ENCODE data around the gene IGLON5. TPM values are rescaled to one million over a fixed set of nuclear protein-coding genes. Genes with fewer than 3 reads are reported as not detected.

The IGLON5 gene
- total RNA-seq, 4 donors from 2014 or later: 0.27 TPM; not detected in 3

DNA sequence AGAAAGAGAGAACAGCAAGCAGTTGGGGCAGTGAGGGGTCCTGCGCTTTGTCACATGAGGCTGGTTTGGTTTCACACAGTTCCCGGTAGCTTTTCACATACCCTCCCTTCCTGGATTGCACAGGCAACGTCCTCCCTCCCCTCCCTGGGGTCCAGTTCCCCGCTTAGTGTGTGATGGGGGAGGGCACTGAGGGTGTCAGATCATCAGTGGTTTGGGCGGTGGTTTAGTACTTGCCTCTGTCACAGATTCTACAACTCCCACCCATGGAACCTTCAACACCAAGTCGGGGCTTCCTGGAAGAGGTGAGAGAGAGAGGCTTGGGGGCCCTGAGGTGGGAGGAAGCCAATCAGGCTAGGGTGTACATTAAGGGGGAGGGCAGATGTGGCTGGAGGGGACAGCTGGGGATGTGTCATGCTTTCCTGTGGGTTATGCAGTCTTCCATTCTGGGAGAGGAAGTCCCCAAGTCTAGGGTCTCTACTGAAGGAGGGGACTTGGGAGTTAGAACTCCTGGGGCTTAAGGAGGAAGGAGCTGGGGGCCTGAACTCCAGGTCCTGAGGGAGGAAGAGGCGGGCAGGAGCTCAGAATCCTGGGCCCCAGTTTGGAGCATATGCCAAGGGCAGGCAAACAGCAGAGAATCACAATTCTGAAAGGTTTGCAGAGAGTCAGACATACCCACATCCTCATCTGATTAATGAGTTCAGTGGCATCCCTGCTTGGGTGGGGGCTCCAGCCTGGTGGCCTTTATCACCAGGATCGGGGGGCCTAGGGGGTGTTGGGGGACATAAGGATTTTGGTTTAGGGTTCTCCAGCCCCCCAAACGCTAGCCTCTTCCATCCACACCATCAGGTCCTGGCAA, 61.4 kb downstream of the IGLON5 start, which contains the start of gene NKG7:
NKG7 (minus strand) TSS at position 6 of the 856 bp plus-strand sequence. CDS start 119 bp downstream, outside the sequence.
- in situ Hi-C loops (cut with MboI; ENCODE audit: low pct_ligation_motif_present in 1 of 4, low pct_unique_long_range_greater_than_20kb in 1 of 4, low sequenced_read_pairs in 3 of 4): no loop called here
- Histone ChIP-seq H3K27ac (peak within 1 kb of the TSS; percentile 2 to 42 (median 18)), H3K27me3 (no peaks in the 10 kb centered on the region), H3K36me3 (no peaks in the 10 kb centered on the region), H3K4me1 (peaks cover 0 to 6% (median 3%) of the 10 kb centered on the region in 4 donors), H3K9me3 (no peaks in the 10 kb centered on the region), H3K4me3 (no peak within 1 kb of the TSS)
- WGBS, 2 donors (ENCODE audit: low coverage in 1 of 2): 44% methylated on average over 9 of the region's 9 CpGs; no CpG with 5 or more reads in 1 of the 2 donors
- no peak for DNase-seq
- intact Hi-C loops (cut with DNase I; ENCODE audit: low total_unique reads): loop anchor here (10.0 kb wide), 1 partner anchor 322 kb away; the partner anchor contains the start of gene SPACA6
- no peak for TF ChIP-seq POLR2AphosphoS5 (IDR thresholded peaks at IDR 0.05)

DNA sequence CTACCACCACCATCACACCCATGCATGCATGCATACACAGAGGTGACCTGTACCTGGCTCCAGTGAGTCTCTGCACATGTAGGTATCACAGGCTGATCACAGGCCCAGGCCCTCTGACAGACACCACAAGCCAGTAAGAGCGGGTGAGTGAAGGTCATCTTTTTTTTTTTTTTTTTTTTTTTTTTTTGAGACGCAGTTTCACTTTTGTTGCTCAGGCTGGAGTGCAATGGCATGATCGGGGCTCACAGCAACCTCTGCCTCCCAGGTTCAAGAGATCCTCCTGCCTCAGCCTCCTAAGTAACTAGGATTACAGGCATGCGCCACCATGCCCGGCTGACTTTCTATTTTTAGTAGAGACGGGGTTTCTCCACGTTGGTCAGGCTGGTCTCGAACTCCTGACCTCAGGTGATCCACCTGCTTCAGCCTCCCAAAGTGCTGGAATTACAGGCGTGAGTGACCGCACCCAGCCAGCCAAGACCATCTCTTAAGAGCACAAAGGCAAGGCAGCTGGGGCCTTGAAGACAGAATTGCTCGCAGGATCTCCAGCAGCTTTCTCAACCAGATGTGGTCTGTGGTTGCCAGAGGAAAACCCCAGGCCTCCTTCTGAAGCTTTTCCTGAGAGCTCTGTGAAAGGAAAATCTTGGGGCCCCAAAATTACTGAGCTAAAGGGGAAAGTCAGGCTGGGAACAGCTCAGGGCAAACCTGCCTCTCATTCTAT, 64.2 kb downstream of the IGLON5 start:
- H3K4me1 ChIP-seq: no peaks in the 10 kb centered on the region
- no peak for DNase-seq
- TF ChIP-seq POLR2A (IDR thresholded peaks at IDR 0.05) (no peak), EP300 (IDR thresholded peaks at IDR 0.05; ENCODE audit: low read depth) (no peak), POLR2AphosphoS5 (IDR thresholded peaks at IDR 0.05) (no peak)
- TF ChIP-seq, protein P1, sequence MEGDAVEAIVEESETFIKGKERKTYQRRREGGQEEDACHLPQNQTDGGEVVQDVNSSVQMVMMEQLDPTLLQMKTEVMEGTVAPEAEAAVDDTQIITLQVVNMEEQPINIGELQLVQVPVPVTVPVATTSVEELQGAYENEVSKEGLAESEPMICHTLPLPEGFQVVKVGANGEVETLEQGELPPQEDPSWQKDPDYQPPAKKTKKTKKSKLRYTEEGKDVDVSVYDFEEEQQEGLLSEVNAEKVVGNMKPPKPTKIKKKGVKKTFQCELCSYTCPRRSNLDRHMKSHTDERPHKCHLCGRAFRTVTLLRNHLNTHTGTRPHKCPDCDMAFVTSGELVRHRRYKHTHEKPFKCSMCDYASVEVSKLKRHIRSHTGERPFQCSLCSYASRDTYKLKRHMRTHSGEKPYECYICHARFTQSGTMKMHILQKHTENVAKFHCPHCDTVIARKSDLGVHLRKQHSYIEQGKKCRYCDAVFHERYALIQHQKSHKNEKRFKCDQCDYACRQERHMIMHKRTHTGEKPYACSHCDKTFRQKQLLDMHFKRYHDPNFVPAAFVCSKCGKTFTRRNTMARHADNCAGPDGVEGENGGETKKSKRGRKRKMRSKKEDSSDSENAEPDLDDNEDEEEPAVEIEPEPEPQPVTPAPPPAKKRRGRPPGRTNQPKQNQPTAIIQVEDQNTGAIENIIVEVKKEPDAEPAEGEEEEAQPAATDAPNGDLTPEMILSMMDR (IDR thresholded peaks at IDR 0.05): no peak
- no peak overlapping the region for H3K27ac ChIP-seq
- H3K4me3 ChIP-seq: no peak overlapping the region
- in situ Hi-C loops (cut with MboI; ENCODE audit: low pct_ligation_motif_present in 1 of 4, low pct_unique_long_range_greater_than_20kb in 1 of 4, low sequenced_read_pairs in 3 of 4): no loop called here
- no peaks in the 10 kb centered on the region for H3K9me3 ChIP-seq
- 69 to 80% methylated on average over 3 to 11 of the region's 11 CpGs for WGBS, 2 donors (ENCODE audit: low coverage in 1 of 2)
- no peaks in the 10 kb centered on the region for H3K27me3 ChIP-seq
- intact Hi-C loops (cut with DNase I; ENCODE audit: low total_unique reads): loop anchor here (10.0 kb wide), 1 partner anchor 319 kb away; the partner anchor contains the start of gene SPACA6
- H3K36me3 ChIP-seq: no peaks in the 10 kb centered on the region

DNA sequence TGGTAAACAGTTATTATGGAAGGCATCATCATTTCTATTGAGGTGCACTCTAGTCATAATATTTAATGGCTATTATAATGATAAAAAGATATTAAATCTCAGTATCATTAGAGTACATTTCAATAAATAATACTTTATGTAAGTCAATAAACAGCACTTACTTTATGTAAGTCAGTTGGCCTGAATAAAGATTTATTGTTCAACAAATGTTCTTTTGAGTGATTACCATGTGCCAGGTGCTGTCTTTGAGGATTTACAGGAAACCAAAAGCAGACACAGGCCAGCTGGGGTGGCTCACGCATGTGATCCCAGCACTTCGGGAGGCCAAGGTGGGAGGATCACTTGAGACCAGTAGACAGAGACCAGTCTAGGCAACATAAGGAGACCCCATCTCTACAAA, 66.0 kb downstream of the IGLON5 start:
- no peak for DNase-seq
- Histone ChIP-seq H3K9me3 (peaks cover 0 to 4% of the 10 kb centered on the region in 2 donors), H3K4me1 (no peaks in the 10 kb centered on the region), H3K27ac (no peak overlapping the region), H3K27me3 (no peaks in the 10 kb centered on the region), H3K4me3 (no peak overlapping the region), H3K36me3 (no peaks in the 10 kb centered on the region)
- WGBS, 2 donors (ENCODE audit: low coverage in 1 of 2): 60 to 79% methylated on average over 2 of the region's 2 CpGs
- intact Hi-C loops (cut with DNase I; ENCODE audit: low total_unique reads): loop anchor here (10.0 kb wide), 1 partner anchor 317 kb away; the partner anchor contains the start of gene SPACA6
- no peak for TF ChIP-seq POLR2AphosphoS5 (IDR thresholded peaks at IDR 0.05)
- no peak for TF ChIP-seq POLR2A (IDR thresholded peaks at IDR 0.05)
- in situ Hi-C loops (cut with MboI; ENCODE audit: low pct_ligation_motif_present in 1 of 4, low pct_unique_long_range_greater_than_20kb in 1 of 4, low sequenced_read_pairs in 3 of 4): no loop called here

DNA sequence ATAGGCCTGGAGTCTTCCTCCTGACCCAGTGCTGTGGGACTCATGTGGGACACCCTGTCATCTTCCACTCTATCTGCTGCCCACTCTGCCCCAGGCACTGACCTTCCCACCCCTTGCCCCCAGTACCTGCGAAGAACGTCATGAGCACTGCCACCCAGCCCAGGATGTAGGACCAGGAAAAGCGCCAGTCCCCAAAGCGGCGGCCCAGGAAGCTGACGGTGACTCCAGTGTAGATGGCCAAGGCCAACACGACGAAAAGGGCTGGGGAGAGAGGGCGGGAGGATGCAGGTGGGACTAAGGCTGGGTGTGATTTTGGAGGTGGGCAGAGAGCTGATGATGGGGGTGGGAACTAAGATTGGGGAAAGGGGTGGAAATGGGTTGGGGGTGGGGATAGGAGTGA, 68.9 kb downstream of the IGLON5 start:
- H3K36me3 ChIP-seq: no peaks in the 10 kb centered on the region
- intact Hi-C loops (cut with DNase I; ENCODE audit: low total_unique reads) (no loop called here), in situ Hi-C loops (cut with MboI; ENCODE audit: low pct_ligation_motif_present in 1 of 4, low pct_unique_long_range_greater_than_20kb in 1 of 4, low sequenced_read_pairs in 3 of 4) (no loop called here)

More for the DNA sequence above, 68.9 kb downstream of the IGLON5 start:
- TF ChIP-seq POLR2A (IDR thresholded peaks at IDR 0.05): no peak
- TF ChIP-seq EP300 (IDR thresholded peaks at IDR 0.05; ENCODE audit: low read depth): no peak
- TF ChIP-seq POLR2AphosphoS5 (IDR thresholded peaks at IDR 0.05): no peak
- TF ChIP-seq, protein P1 (IDR thresholded peaks at IDR 0.05): no peak
- Histone ChIP-seq H3K9me3 (peaks cover 0 to 4% of the 10 kb centered on the region in 2 donors), H3K4me3 (no peak overlapping the region), H3K27ac (no peak overlapping the region), H3K27me3 (no peaks in the 10 kb centered on the region), H3K4me1 (no peaks in the 10 kb centered on the region)
- 90% methylated on average over 9 of the region's 9 CpGs; no CpG with 5 or more reads in 1 of the 2 donors for WGBS, 2 donors (ENCODE audit: low coverage in 1 of 2)
- DNase-seq: no peak

Other genes with a start within 250 kb of the IGLON5 start
- gene KLK13, start 246.6 kb upstream of the IGLON5 start, total RNA-seq: 1 to 10 TPM in 1 of 4 donors, not detected in 3; 3.3 TPM
- under 1 TPM in 1 of 4 donors, not detected in 3; 0.82 TPM for gene KLK14, start 228.8 kb upstream of the IGLON5 start, total RNA-seq
- 10 to 100 TPM in 1 of 4 donors, 1 to 10 TPM in 3; 3.4 to 35.4 (median 7.3) TPM for gene CTU1, start 203.2 kb upstream of the IGLON5 start, total RNA-seq
- gene SIGLEC9, start 186.7 kb upstream of the IGLON5 start, total RNA-seq: 1 to 10 TPM in 2 of 4 donors, not detected in 2; 2.0 to 2.2 TPM
- 1 to 10 TPM in 1 of 4 donors, under 1 TPM in 1, not detected in 2; 0.82 to 2.1 TPM for gene SIGLEC7, start 169.3 kb upstream of the IGLON5 start, total RNA-seq
- gene CD33, start 86.6 kb upstream of the IGLON5 start, total RNA-seq: 1 to 10 TPM in 2 of 4 donors, not detected in 2; 2.5 to 2.6 TPM
- not detected for gene SIGLECL1, start 60.6 kb upstream of the IGLON5 start, total RNA-seq
- gene VSIG10L, start 30.5 kb downstream of the IGLON5 start, total RNA-seq: 1 to 10 TPM in 3 of 4 donors, under 1 TPM in 1; 0.60 to 2.2 (median 1.8) TPM
- gene ETFB, start 54.7 kb downstream of the IGLON5 start, total RNA-seq: 100 to 1,000 TPM in 2 of 4 donors, 10 to 100 TPM in 2; 56.9 to 147 (median 99.1) TPM
- not detected for gene CLDND2, start 57.4 kb downstream of the IGLON5 start, total RNA-seq
- 1 to 10 TPM in 2 of 4 donors, not detected in 2; 1.6 to 3.0 TPM for gene NKG7, start 61.0 kb downstream of the IGLON5 start, total RNA-seq
- gene LIM2, start 76.3 kb downstream of the IGLON5 start, total RNA-seq: not detected
- gene C19orf84, start 78.9 kb downstream of the IGLON5 start, total RNA-seq: not detected
- 10 to 100 TPM in 1 of 4 donors, 1 to 10 TPM in 2, not detected in 1; 3.7 to 15.7 (median 4.9) TPM for gene SIGLEC10, start 106.0 kb downstream of the IGLON5 start, total RNA-seq
- gene SIGLEC8, start 146.8 kb downstream of the IGLON5 start, total RNA-seq: 1 to 10 TPM in 1 of 4 donors, under 1 TPM in 1, not detected in 2; 0.27 to 1.3 TPM
- gene CEACAM18, start 166.9 kb downstream of the IGLON5 start, total RNA-seq: not detected
- under 1 TPM in 2 of 4 donors, not detected in 2; 0.41 to 0.48 TPM for gene SIGLEC12, start 190.2 kb downstream of the IGLON5 start, total RNA-seq
- gene SIGLEC6, start 220.0 kb downstream of the IGLON5 start, total RNA-seq: 1 to 10 TPM in 2 of 4 donors, under 1 TPM in 1, not detected in 1; 0.55 to 4.4 (median 1.7) TPM